Effector memory CD4-positive, alpha-beta T cell (primary cell): ENCODE results near the gene ZNF22.

Experiments used
- DNase-seq, 3 donors: peaks; one replicate each; pipeline ENCODE4 v3.0.0-alpha.2; 2020
- H3K27ac ChIP-seq: 2 replicates; pipeline ENCODE4 v1.7.0; 2013; ENCODE audit warnings: mild to moderate bottlenecking, low read length, moderate library complexity; ENCODE audit not compliant: insufficient read depth, poor library complexity, severe bottlenecking
- H3K27me3 ChIP-seq: replicated peaks from 2 replicates; pipeline ENCODE4 v1.7.0; 2013; ENCODE audit warnings: mild to moderate bottlenecking, low read length; ENCODE audit not compliant: insufficient read depth, control insufficient read depth, poor library complexity, severe bottlenecking
- H3K36me3 ChIP-seq: 2 replicates; pipeline ENCODE4 v1.7.0; 2013; ENCODE audit warnings: mild to moderate bottlenecking, low read length, moderate library complexity; ENCODE audit not compliant: control insufficient read depth, insufficient read depth
- H3K4me1 ChIP-seq: 2 replicates; pipeline ENCODE4 v1.7.0; 2013; ENCODE audit warnings: low read length, mild to moderate bottlenecking; ENCODE audit not compliant: control insufficient read depth, insufficient read depth, poor library complexity, severe bottlenecking
- H3K4me3 ChIP-seq: 2 replicates; pipeline ENCODE4 v1.7.0; 2013; ENCODE audit warnings: low read length, low read depth, mild to moderate bottlenecking; ENCODE audit not compliant: insufficient read depth, poor library complexity, severe bottlenecking
- H3K9me3 ChIP-seq: 2 replicates; pipeline ENCODE4 v1.7.0; 2013; ENCODE audit warnings: mild to moderate bottlenecking, low read length, moderate library complexity; ENCODE audit not compliant: control insufficient read depth

Gene ZNF22

GRCh38 chr10:44983895-44984278, 16.8 kb upstream of the ZNF22 start:
- Histone ChIP-seq H3K9me3 (no peaks in the 10 kb centered on the region), H3K27ac (no peak overlapping the region), H3K4me3 (no peak overlapping the region), H3K4me1 (no peaks in the 10 kb centered on the region), H3K27me3 (no peaks in the 10 kb centered on the region), H3K36me3 (no peaks in the 10 kb centered on the region)
- DNase-seq: no peak

- H3K9me3 ChIP-seq: no peaks in the 10 kb centered on the region
- no peaks in the 10 kb centered on the region for H3K27me3 ChIP-seq
- no peak overlapping the region for H3K4me3 ChIP-seq
- DNase-seq: no peak
- no peaks in the 10 kb centered on the region for H3K36me3 ChIP-seq
- no peaks in the 10 kb centered on the region for H3K4me1 ChIP-seq
- no peak overlapping the region for H3K27ac ChIP-seq
These were observed 16.0 kb upstream of the ZNF22 start for GRCh38 chr10:44984671-44985101.

GRCh38 chr10:44985175-44985681, 15.5 kb upstream of the ZNF22 start:
- H3K4me3 ChIP-seq: no peak overlapping the region
- no peak for DNase-seq
- no peak overlapping the region for H3K27ac ChIP-seq
- no peaks in the 10 kb centered on the region for H3K36me3 ChIP-seq
- H3K4me1 ChIP-seq: no peaks in the 10 kb centered on the region
- H3K9me3 ChIP-seq: no peaks in the 10 kb centered on the region
- no peaks in the 10 kb centered on the region for H3K27me3 ChIP-seq

GRCh38 chr10:44986179-44986578, 14.5 kb upstream of the ZNF22 start:
- no peaks in the 10 kb centered on the region for H3K9me3 ChIP-seq
- H3K36me3 ChIP-seq: no peaks in the 10 kb centered on the region
- H3K4me1 ChIP-seq: no peaks in the 10 kb centered on the region
- DNase-seq: no peak
- no peak overlapping the region for H3K4me3 ChIP-seq
- H3K27ac ChIP-seq: no peak overlapping the region
- no peaks in the 10 kb centered on the region for H3K27me3 ChIP-seq

GRCh38 chr10:44986670-44987069, 14.1 kb upstream of the ZNF22 start:
- Histone ChIP-seq H3K4me3 (no peak overlapping the region), H3K27ac (no peak overlapping the region), H3K27me3 (no peaks in the 10 kb centered on the region), H3K9me3 (no peaks in the 10 kb centered on the region), H3K36me3 (no peaks in the 10 kb centered on the region), H3K4me1 (no peaks in the 10 kb centered on the region)
- DNase-seq: no peak

GRCh38 chr10:44988957-44989585, 11.7 kb upstream of the ZNF22 start:
- no peak for DNase-seq
- Histone ChIP-seq H3K9me3 (no peaks in the 10 kb centered on the region), H3K27ac (no peak overlapping the region), H3K36me3 (no peaks in the 10 kb centered on the region), H3K4me1 (no peaks in the 10 kb centered on the region), H3K4me3 (no peak overlapping the region), H3K27me3 (no peaks in the 10 kb centered on the region)

- Histone ChIP-seq H3K27ac (no peak overlapping the region), H3K36me3 (no peaks in the 10 kb centered on the region), H3K27me3 (no peaks in the 10 kb centered on the region), H3K4me1 (no peaks in the 10 kb centered on the region), H3K9me3 (no peaks in the 10 kb centered on the region), H3K4me3 (no peak overlapping the region)
- no peak for DNase-seq
These were observed 11.0 kb upstream of the ZNF22 start for GRCh38 chr10:44989597-44990301.

- DNase-seq: no peak
- Histone ChIP-seq H3K4me3 (no peak overlapping the region), H3K9me3 (no peaks in the 10 kb centered on the region), H3K36me3 (no peaks in the 10 kb centered on the region), H3K4me1 (no peaks in the 10 kb centered on the region), H3K27me3 (no peaks in the 10 kb centered on the region), H3K27ac (no peak overlapping the region)
These were observed 10.4 kb upstream of the ZNF22 start for GRCh38 chr10:44990302-44990655.

GRCh38 chr10:44990965-44991364, 9.8 kb upstream of the ZNF22 start:
- no peak overlapping the region for H3K4me3 ChIP-seq
- no peak for DNase-seq
- H3K27ac ChIP-seq: no peak overlapping the region
- H3K27me3 ChIP-seq: no peaks in the 10 kb centered on the region
- H3K4me1 ChIP-seq: peaks cover 3% of the 10 kb centered on the region
- H3K9me3 ChIP-seq: no peaks in the 10 kb centered on the region
- no peaks in the 10 kb centered on the region for H3K36me3 ChIP-seq

- Histone ChIP-seq H3K9me3 (no peaks in the 10 kb centered on the region), H3K27ac (no peak overlapping the region), H3K36me3 (no peaks in the 10 kb centered on the region), H3K4me1 (peaks cover 3% of the 10 kb centered on the region), H3K27me3 (no peaks in the 10 kb centered on the region), H3K4me3 (no peak overlapping the region)
- DNase-seq: no peak
These were observed 9.2 kb upstream of the ZNF22 start for GRCh38 chr10:44991571-44991970.
